GM12875 (cell line): ENCODE data around the gene SSTR5.
"Not testable (repeated sequence)": the region's sequence is repeated elsewhere in the genome, so short reads cannot be mapped to it uniquely, and the experiment has no call there.

Experiments
- H3K4me3 ChIP-seq: one replicate; pipeline ENCODE4 v1.5.1; 2011; ENCODE audit warnings: low read depth, low read length, control low read depth
- CTCF ChIP-seq: IDR thresholded peaks from 2 replicates; pipeline ENCODE4 v1.5.1; 2011; ENCODE audit warnings: low read depth, mild to moderate bottlenecking, control low read depth, inconsistent platforms, low read length, moderate library complexity, borderline replicate concordance; ENCODE audit not compliant: insufficient read depth

The SSTR5 gene

GRCh38 chr16:1088295-1089170, 16.0 kb downstream of the SSTR5 start:
- no peak for TF ChIP-seq CTCF
- H3K4me3 ChIP-seq: no peak overlapping the region

- H3K4me3 ChIP-seq: no peak overlapping the region
- no peak for TF ChIP-seq CTCF
Measured at GRCh38 chr16:1089439-1089821, 16.9 kb downstream of the SSTR5 start.

- no peak overlapping the region for H3K4me3 ChIP-seq
Measured at GRCh38 chr16:1089822-1090619, 17.5 kb downstream of the SSTR5 start.

GRCh38 chr16:1090620-1091587, 18.4 kb downstream of the SSTR5 start:
- no peak for TF ChIP-seq CTCF
- H3K4me3 ChIP-seq: no peak overlapping the region

More at GRCh38 chr16:1089822-1090619, 17.5 kb downstream of the SSTR5 start:
- TF ChIP-seq CTCF: no peak

- H3K4me3 ChIP-seq: no peak overlapping the region
- TF ChIP-seq CTCF: no peak
Measured at GRCh38 chr16:1091992-1092552, 19.5 kb downstream of the SSTR5 start.

GRCh38 chr16:1092685-1093283, 20.2 kb downstream of the SSTR5 start:
- H3K4me3 ChIP-seq: not testable (repeated sequence)
